Measurements from ENCODE around the gene PTBP1. TPM values are rescaled to one million over a fixed set of nuclear protein-coding genes. Genes with fewer than 3 reads are reported as not detected.
"Not testable (repeated sequence)": the region's sequence is repeated elsewhere in the genome, so short reads cannot be mapped to it uniquely, and the experiment has no call there.

PTBP1 gene
- total RNA-seq, 1 experiment from 2014 or later: 236 TPM

GRCh38 chr19:850979-851335 lies 53.7 kb downstream of the PTBP1 start:
- no peak for DNase-seq (ENCODE audit: extremely low read depth, low read depth)

DNA sequence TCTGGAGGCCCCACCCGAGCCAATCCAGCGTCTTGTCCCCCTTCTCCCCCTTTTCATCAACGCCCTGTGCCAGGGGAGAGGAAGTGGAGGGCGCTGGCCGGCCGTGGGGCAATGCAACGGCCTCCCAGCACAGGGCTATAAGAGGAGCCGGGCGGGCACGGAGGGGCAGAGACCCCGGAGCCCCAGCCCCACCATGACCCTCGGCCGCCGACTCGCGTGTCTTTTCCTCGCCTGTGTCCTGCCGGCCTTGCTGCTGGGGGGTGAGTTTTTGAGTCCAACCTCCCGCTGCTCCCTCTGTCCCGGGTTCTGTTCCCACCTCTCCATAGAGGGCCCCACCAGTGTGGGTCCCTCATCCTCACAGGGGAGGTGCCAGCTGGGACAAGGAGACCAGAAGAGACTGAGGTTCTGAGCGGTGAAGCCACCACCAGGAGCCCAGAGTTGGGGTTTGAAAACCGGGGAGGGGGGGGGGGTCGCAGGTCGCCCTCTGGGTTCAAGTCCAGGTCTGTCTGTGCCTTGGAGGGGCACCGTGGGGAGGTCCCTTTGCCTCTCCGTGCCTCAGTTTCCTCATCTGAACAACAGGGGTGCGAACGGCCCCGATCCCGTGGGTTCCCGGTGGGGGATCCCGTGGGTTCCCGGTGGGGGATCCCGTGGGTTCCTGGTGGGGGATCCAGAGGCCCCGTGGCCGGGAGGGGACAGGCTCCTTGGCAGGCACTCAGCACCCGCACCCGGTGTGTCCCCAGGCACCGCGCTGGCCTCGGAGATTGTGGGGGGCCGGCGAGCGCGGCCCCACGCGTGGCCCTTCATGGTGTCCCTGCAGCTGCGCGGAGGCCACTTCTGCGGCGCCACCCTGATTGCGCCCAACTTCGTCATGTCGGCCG lies 55.1 kb downstream of the PTBP1 start, which contains the start of gene ELANE:
Gene ELANE, plus strand, starts transcription at position 168 of the 878 bp plus-strand sequence. Its CDS starts 26 bp downstream, at position 194.
- DNase-seq (ENCODE audit: extremely low read depth, low read depth): no peak

GRCh38 chr19:853014-853585 lies 55.8 kb downstream of the PTBP1 start:
- no peak for DNase-seq (ENCODE audit: extremely low read depth, low read depth)

DNA sequence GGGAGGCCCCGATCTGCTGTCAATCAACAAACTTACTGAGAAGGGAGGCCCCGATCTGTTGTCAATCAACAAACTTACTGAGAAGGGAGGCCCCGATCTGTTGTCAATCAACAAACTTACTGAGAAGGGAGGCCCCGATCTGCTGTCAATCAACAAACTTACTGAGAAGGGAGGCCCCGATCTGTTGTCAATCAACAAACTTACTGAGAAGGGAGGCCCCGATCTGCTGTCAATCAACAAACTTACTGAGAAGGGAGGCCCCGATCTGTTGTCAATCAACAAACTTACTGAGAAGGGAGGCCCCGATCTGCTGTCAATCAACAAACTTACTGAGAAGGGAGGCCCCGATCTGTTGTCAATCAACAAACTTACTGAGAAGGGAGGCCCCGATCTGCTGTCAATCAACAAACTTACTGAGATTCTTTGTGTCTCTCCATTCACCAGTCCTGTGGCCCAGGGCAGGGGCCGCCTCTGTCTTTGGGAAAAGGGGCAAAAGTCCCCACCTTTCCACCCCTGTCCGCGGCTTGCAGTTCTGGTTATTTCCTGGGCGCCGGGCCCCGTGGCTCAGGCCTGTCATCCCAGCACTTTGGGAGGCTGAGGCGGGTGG lies 56.5 kb downstream of the PTBP1 start:
- not testable (repeated sequence) for DNase-seq (ENCODE audit: extremely low read depth, low read depth)

GRCh38 chr19:854549-854948 lies 57.3 kb downstream of the PTBP1 start:
- no peak for DNase-seq (ENCODE audit: extremely low read depth, low read depth)

- no peak for DNase-seq (ENCODE audit: extremely low read depth, low read depth)
These were observed 57.9 kb downstream of the PTBP1 start for GRCh38 chr19:855142-855541.

- DNase-seq (ENCODE audit: extremely low read depth, low read depth): no peak
These were observed 58.4 kb downstream of the PTBP1 start for GRCh38 chr19:855566-856120.

- no peak for DNase-seq (ENCODE audit: extremely low read depth, low read depth)
These were observed 61.0 kb downstream of the PTBP1 start for GRCh38 chr19:858284-858683.

DNA sequence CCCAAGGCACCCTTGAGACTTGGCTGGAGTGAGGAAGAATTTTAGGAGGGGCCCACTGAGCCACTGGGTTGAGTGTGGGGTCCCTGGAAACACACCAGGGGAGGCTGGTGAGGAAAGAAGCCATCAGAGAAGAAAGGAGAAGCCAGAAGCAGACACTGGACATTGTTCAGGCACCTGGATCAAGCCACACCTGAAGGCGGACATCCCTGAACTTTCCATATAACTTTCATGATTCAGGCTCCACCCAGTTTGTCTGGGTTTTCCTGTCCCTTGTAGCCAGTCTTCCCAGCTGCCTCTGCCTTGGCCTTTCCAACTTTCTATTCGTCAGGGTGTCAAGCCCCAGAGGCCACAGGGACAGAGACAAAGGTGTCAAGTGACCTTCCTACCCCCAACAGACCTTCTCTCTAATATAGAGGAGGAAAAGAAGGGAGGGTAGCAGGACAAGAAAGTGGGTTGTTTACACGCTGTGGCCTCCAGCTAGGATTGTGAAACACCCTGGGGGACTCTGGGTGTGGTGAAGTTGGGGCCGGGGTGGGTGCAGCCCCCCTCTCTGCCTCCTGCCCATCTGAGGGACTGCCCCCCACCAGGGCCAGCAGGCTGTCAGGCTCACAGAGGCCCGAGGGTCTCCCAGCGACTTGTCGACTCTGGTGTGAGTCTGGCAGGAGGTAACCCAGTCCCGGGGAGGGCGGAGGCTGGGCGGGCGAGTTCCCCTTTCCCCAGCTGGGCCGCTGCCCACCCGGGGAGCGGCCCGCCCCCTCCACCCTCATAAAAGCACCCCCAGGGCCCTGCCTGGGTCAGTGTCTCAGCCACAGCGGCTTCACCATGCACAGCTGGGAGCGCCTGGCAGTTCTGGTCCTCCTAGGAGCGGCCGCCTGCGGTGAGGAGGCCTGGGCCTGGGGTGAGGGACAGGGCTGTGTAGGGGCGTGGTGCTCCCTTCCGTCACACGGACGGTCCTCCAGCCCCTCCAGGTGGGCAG lies 61.9 kb downstream of the PTBP1 start, which contains the start of gene CFD:
Gene CFD, plus strand, starts transcription at position 797 of the 976 bp plus-strand sequence. Its CDS starts 26 bp downstream, at position 823.
- no peak for DNase-seq (ENCODE audit: extremely low read depth, low read depth)

DNA sequence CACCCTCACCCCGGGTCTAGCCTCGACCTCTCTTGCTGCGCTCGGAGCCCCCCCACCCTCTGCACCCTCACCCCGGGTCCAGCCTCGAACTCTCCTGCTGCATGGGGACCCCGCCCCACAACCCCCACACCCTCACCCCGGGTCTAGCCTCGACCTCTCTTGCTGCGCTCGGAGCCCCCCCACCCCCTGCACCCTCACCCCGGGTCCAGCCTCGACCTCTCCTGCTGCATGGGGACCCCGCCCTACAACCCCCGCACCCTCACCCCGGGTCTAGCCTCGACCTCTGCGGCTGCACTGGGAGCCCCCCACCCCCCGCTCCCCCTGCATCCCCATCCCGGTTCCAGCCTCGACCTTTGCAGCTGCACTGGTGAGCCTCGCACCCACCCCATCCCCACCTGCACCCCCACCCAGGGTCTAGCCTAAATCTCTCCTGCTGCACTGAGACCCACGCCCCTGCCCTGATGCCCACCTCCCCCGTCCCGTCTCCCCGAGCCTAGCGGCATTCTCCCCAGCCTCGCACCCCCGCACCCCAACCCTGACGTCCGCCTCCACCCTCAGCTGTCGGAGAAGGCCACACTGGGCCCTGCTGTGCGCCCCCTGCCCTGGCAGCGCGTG lies 64.0 kb downstream of the PTBP1 start:
- no peak for DNase-seq (ENCODE audit: extremely low read depth, low read depth)

Small RNA genes within 50 kb of the gene (small RNA-seq; reads per million reads assigned to genes)
- gene MIR3187: 0 reads per million in 2 experiments

Other genes with a start within 250 kb of the PTBP1 start
- 614 and 702 TPM in 2 replicates for gene BSG, start 224.9 kb upstream of the PTBP1 start, total RNA-seq (2014; rRNA removed; shearing (Covaris generic))
- gene HCN2, start 207.6 kb upstream of the PTBP1 start, total RNA-seq (2014; rRNA removed; shearing (Covaris generic)): 0.45 and 0.63 TPM in 2 replicates
- gene POLRMT, start 163.9 kb upstream of the PTBP1 start, total RNA-seq (2014; rRNA removed; shearing (Covaris generic)): 25.0 and 29.9 TPM in 2 replicates
- gene FGF22, start 157.6 kb upstream of the PTBP1 start, total RNA-seq (2014; rRNA removed; shearing (Covaris generic)): not detected in 2 replicates
- gene RNF126, start 134.2 kb upstream of the PTBP1 start, total RNA-seq (2014; rRNA removed; shearing (Covaris generic)): 27.0 and 33.5 TPM in 2 replicates
- 43.3 and 51.7 TPM in 2 replicates for gene FSTL3, start 121.1 kb upstream of the PTBP1 start, total RNA-seq (2014; rRNA removed; shearing (Covaris generic))
- not detected in 2 replicates for gene PRSS57, start 102.0 kb upstream of the PTBP1 start, total RNA-seq (2014; rRNA removed; shearing (Covaris generic))
- 4.2 and 7.6 TPM in 2 replicates for gene PALM, start 88.5 kb upstream of the PTBP1 start, total RNA-seq (2014; rRNA removed; shearing (Covaris generic))
- 24.1 and 30.1 TPM in 2 replicates for gene MISP, start 46.3 kb upstream of the PTBP1 start, total RNA-seq (2014; rRNA removed; shearing (Covaris generic))
- 2.6 and 3.0 TPM in 2 replicates for gene PLPPR3, start 24.5 kb downstream of the PTBP1 start, total RNA-seq (2014; rRNA removed; shearing (Covaris generic))
- 0.35 TPM in 1 of 2 replicates, not detected in the other for gene AZU1, start 30.4 kb downstream of the PTBP1 start, total RNA-seq (2014; rRNA removed; shearing (Covaris generic))
- gene PRTN3, start 43.5 kb downstream of the PTBP1 start, total RNA-seq (2014; rRNA removed; shearing (Covaris generic)): 0.50 and 1.4 TPM in 2 replicates
- gene ELANE, start 54.9 kb downstream of the PTBP1 start, total RNA-seq (2014; rRNA removed; shearing (Covaris generic)): 0.40 TPM in 1 of 2 replicates, not detected in the other
- gene CFD, start 62.2 kb downstream of the PTBP1 start, total RNA-seq (2014; rRNA removed; shearing (Covaris generic)): 9.2 and 14.1 TPM in 2 replicates
- 10.3 and 12.3 TPM in 2 replicates for gene MED16, start 95.7 kb downstream of the PTBP1 start, total RNA-seq (2014; rRNA removed; shearing (Covaris generic))
- gene RNU6-9, start 96.0 kb downstream of the PTBP1 start, total RNA-seq (2014; rRNA removed; shearing (Covaris generic)): not detected in 2 replicates
- gene R3HDM4, start 115.8 kb downstream of the PTBP1 start, total RNA-seq (2014; rRNA removed; shearing (Covaris generic)): 28.6 and 35.1 TPM in 2 replicates
- gene KISS1R, start 119.9 kb downstream of the PTBP1 start, total RNA-seq (2014; rRNA removed; shearing (Covaris generic)): not detected in 2 replicates
- gene ARID3A, start 128.6 kb downstream of the PTBP1 start, total RNA-seq (2014; rRNA removed; shearing (Covaris generic)): 4.9 and 5.4 TPM in 2 replicates
- 54.0 and 59.4 TPM in 2 replicates for gene WDR18, start 186.9 kb downstream of the PTBP1 start, total RNA-seq (2014; rRNA removed; shearing (Covaris generic))
- not detected in 2 replicates for gene GRIN3B, start 203.0 kb downstream of the PTBP1 start, total RNA-seq (2014; rRNA removed; shearing (Covaris generic))
- 89.3 and 95.8 TPM in 2 replicates for gene TMEM259, start 223.7 kb downstream of the PTBP1 start, total RNA-seq (2014; rRNA removed; shearing (Covaris generic))
- not detected in 2 replicates for gene RNU6-2, start 224.1 kb downstream of the PTBP1 start, total RNA-seq (2014; rRNA removed; shearing (Covaris generic))
- gene CNN2, start 229.2 kb downstream of the PTBP1 start, total RNA-seq (2014; rRNA removed; shearing (Covaris generic)): 22.2 and 27.5 TPM in 2 replicates
- 14.0 and 20.0 TPM in 2 replicates for gene ABCA7, start 242.7 kb downstream of the PTBP1 start, total RNA-seq (2014; rRNA removed; shearing (Covaris generic))